Neural crest cell (in vitro differentiated cells): ENCODE measurements around the gene XRRA1. TPM values are rescaled to one million over a fixed set of nuclear protein-coding genes. Genes with fewer than 3 reads are reported as not detected.

Experiments
- DNase-seq: peaks from one replicate; pipeline ENCODE4 v3.0.0; 2021; ENCODE audit warnings: low read depth, mixed read lengths, low spot score
- H3K27ac Mint-ChIP-seq: one replicate; pipeline ENCODE4 v1.8.0; 2021; ENCODE audit warnings: mild to moderate bottlenecking, mixed read lengths; ENCODE audit not compliant: unreplicated experiment
- H3K27me3 Mint-ChIP-seq: 2 replicates; pipeline ENCODE4 v1.8.0; 2021; ENCODE audit warnings: low read depth, mild to moderate bottlenecking, mixed read lengths
- H3K36me3 Mint-ChIP-seq: 2 replicates; pipeline ENCODE4 v1.8.0; 2021; ENCODE audit warnings: low read depth, mild to moderate bottlenecking, mixed read lengths
- H3K4me1 Mint-ChIP-seq: 2 replicates; pipeline ENCODE4 v1.8.0; 2021; ENCODE audit warnings: mixed read lengths
- H3K4me3 Mint-ChIP-seq: one replicate; pipeline ENCODE4 v1.8.0; 2021; ENCODE audit warnings: mild to moderate bottlenecking, mixed read lengths
- H3K9me3 Mint-ChIP-seq: 2 replicates; pipeline ENCODE4 v1.8.0; 2021; ENCODE audit warnings: mixed read lengths
- CTCF ChIP-seq: fragments of 200-600 bp; sonication (generic); conservative IDR thresholded peaks from 2 replicates; pipeline ENCODE4 v1.5.0; 2021; ENCODE audit warnings: antibody characterized with exemption, mild to moderate bottlenecking
- total RNA-seq: library from RNA; stranded (reverse); gene quantifications from 2 replicates; pipeline ENCODE4 v1.2.1, GENCODE V29; 2021

Gene XRRA1
- total RNA-seq, 1 donor from 2014 or later: 8.3 TPM

- Mint-ChIP-seq H3K4me1 (no peaks in the 10 kb centered on the region), H3K27me3 (no peaks in the 10 kb centered on the region), H3K27ac (no peak overlapping the region), H3K9me3 (no peaks in the 10 kb centered on the region), H3K4me3 (no peak overlapping the region), H3K36me3 (no peaks in the 10 kb centered on the region)
- DNase-seq: no peak
- TF ChIP-seq CTCF: no peak
Measured at GRCh38 chr11:74932797-74933196, 16.1 kb downstream of the XRRA1 start.

- Mint-ChIP-seq H3K9me3 (no peaks in the 10 kb centered on the region), H3K27ac (no peak overlapping the region), H3K27me3 (no peaks in the 10 kb centered on the region), H3K4me1 (no peaks in the 10 kb centered on the region), H3K36me3 (no peaks in the 10 kb centered on the region), H3K4me3 (no peak overlapping the region)
- no peak for TF ChIP-seq CTCF
- no peak for DNase-seq
Measured at GRCh38 chr11:74932169-74932568, 16.7 kb downstream of the XRRA1 start.

- DNase-seq: peak; percentile 57
- Mint-ChIP-seq H3K9me3 (no peaks in the 10 kb centered on the region), H3K36me3 (no peaks in the 10 kb centered on the region), H3K27ac (no peak overlapping the region), H3K27me3 (no peaks in the 10 kb centered on the region), H3K4me1 (no peaks in the 10 kb centered on the region), H3K4me3 (no peak overlapping the region)
- peak; percentile 93 for TF ChIP-seq CTCF
Measured at GRCh38 chr11:74929431-74930363, 19.2 kb downstream of the XRRA1 start.

- no peaks in the 10 kb centered on the region for H3K36me3 Mint-ChIP-seq
- H3K4me1 Mint-ChIP-seq: no peaks in the 10 kb centered on the region
- no peaks in the 10 kb centered on the region for H3K9me3 Mint-ChIP-seq
- no peaks in the 10 kb centered on the region for H3K27me3 Mint-ChIP-seq
- no peak for DNase-seq
- no peak for TF ChIP-seq CTCF
- no peak overlapping the region for H3K4me3 Mint-ChIP-seq
- no peak overlapping the region for H3K27ac Mint-ChIP-seq
Measured at GRCh38 chr11:74927496-74927895, 21.4 kb downstream of the XRRA1 start.

- Mint-ChIP-seq H3K4me1 (no peaks in the 10 kb centered on the region), H3K27ac (no peak overlapping the region), H3K36me3 (peaks cover 1% of the 10 kb centered on the region), H3K9me3 (peaks cover 2% of the 10 kb centered on the region), H3K27me3 (no peaks in the 10 kb centered on the region), H3K4me3 (no peak overlapping the region)
- DNase-seq: no peak
- no peak for TF ChIP-seq CTCF
Measured at GRCh38 chr11:74926304-74927030, 22.4 kb downstream of the XRRA1 start.
